PC-9 (cell line): Measurements from ENCODE around the gene SETX. TPM values are rescaled to one million over a fixed set of nuclear protein-coding genes. Genes with fewer than 3 reads are reported as not detected.

Experiments
- BruUV-seq: library from RNA; stranded (reverse); fragments of 400-500 nt; replicated peaks from 2 replicates; lab custom pipeline; 2021; lab: Mats Ljungman, UMichigan
- CTCF ChIA-PET: fragments of 300-600 bp; sonication (Branson Sonifier 250); formaldehyde crosslinking; loops from one replicate; lab custom pipeline; 2022; ENCODE audit warnings: antibody characterized with exemption; lab: Charles Lee
- POLR2A ChIA-PET: fragments of 300-600 bp; sonication (Branson Sonifier 250); formaldehyde crosslinking; loops from one replicate; lab custom pipeline; 2022; ENCODE audit warnings: antibody characterized with exemption; ENCODE audit not compliant: unreplicated experiment; lab: Charles Lee
- DNase-seq, 2 experiments: peaks; one replicate each; pipeline versions ENCODE4 v3.0.0 to v3.0.0-alpha.2; 2015 to 2022; ENCODE audit warnings: mixed read lengths in 1 of 2
- H2AFZ ChIP-seq: fragments of 200-600 bp; sonication (generic); 2 replicates; pipeline ENCODE4 v1.8.1; 2017; ENCODE audit warnings: antibody characterized with exemption
- H3F3A ChIP-seq: fragments of 200-600 bp; sonication (generic); 2 replicates; pipeline ENCODE4 v1.8.1; 2017; ENCODE audit warnings: antibody characterized with exemption, mild to moderate bottlenecking, low read depth; ENCODE audit not compliant: insufficient read depth
- H3K27ac ChIP-seq: fragments of 200-600 bp; sonication (generic); 2 replicates; pipeline ENCODE4 v1.6.1; 2016; ENCODE audit warnings: mixed run types
- H3K27me3 ChIP-seq: fragments of 200-600 bp; sonication (generic); 2 replicates; pipeline ENCODE4 v1.6.1; 2016; ENCODE audit warnings: low read depth, mixed run types; ENCODE audit not compliant: insufficient read depth
- H3K36me3 ChIP-seq: fragments of 200-600 bp; sonication (generic); 2 replicates; pipeline ENCODE4 v1.6.1; 2016; ENCODE audit warnings: low read depth, mixed run types
- H3K4me1 ChIP-seq: fragments of 200-600 bp; sonication (generic); replicated peaks from 2 replicates; pipeline ENCODE4 v1.6.1; 2016; ENCODE audit warnings: mixed run types; ENCODE audit not compliant: insufficient read depth
- H3K4me2 ChIP-seq: fragments of 200-600 bp; sonication (generic); 2 replicates; pipeline ENCODE4 v1.6.1; 2017; ENCODE audit warnings: mixed run types
- H3K4me3 ChIP-seq: fragments of 200-600 bp; sonication (generic); 2 replicates; pipeline ENCODE4 v1.6.1; 2016; ENCODE audit warnings: mixed run types
- H3K79me2 ChIP-seq: fragments of 200-600 bp; sonication (generic); 2 replicates; pipeline ENCODE4 v1.6.1; 2017; ENCODE audit warnings: low read depth, mixed run types
- H3K9me2 ChIP-seq: fragments of 200-600 bp; sonication (generic); 2 replicates; pipeline ENCODE4 v1.8.1; 2017; ENCODE audit warnings: mild to moderate bottlenecking; ENCODE audit not compliant: insufficient read depth
- H3K9me3 ChIP-seq: fragments of 200-600 bp; sonication (generic); 2 replicates; pipeline ENCODE4 v1.8.1; 2016; ENCODE audit warnings: low read depth; ENCODE audit not compliant: insufficient read depth
- H4K20me1 ChIP-seq: fragments of 200-600 bp; sonication (generic); 2 replicates; pipeline ENCODE4 v1.8.1; 2017; ENCODE audit not compliant: insufficient read depth
- EZH2 ChIP-seq: fragments of 200-600 bp; sonication (generic); IDR thresholded peaks from 2 replicates; pipeline ENCODE4 v1.8.0; 2017; ENCODE audit warnings: antibody characterized with exemption, low read depth
- intact Hi-C: fragments of 100-400 bp; cut with micrococcal nuclease; formaldehyde crosslinking; loops from one replicate; pipeline ENCODE4 v1.10.0; 2022; ENCODE audit not compliant: unreplicated experiment
- total RNA-seq: library from RNA; stranded (reverse); gene quantifications from 2 replicates; pipeline ENCODE4 v1.2.3, GENCODE V29; 2021
- TF ChIP-seq, protein P1 (sequence below): fragments of 200-600 bp; sonication (generic); conservative IDR thresholded peaks from 2 replicates; pipeline ENCODE4 v1.6.1; 2017; ENCODE audit warnings: mixed run types, antibody characterized with exemption, mild to moderate bottlenecking, moderate library complexity

Gene SETX
- total RNA-seq, 1 experiment from 2014 or later = 23.5 TPM

DNA sequence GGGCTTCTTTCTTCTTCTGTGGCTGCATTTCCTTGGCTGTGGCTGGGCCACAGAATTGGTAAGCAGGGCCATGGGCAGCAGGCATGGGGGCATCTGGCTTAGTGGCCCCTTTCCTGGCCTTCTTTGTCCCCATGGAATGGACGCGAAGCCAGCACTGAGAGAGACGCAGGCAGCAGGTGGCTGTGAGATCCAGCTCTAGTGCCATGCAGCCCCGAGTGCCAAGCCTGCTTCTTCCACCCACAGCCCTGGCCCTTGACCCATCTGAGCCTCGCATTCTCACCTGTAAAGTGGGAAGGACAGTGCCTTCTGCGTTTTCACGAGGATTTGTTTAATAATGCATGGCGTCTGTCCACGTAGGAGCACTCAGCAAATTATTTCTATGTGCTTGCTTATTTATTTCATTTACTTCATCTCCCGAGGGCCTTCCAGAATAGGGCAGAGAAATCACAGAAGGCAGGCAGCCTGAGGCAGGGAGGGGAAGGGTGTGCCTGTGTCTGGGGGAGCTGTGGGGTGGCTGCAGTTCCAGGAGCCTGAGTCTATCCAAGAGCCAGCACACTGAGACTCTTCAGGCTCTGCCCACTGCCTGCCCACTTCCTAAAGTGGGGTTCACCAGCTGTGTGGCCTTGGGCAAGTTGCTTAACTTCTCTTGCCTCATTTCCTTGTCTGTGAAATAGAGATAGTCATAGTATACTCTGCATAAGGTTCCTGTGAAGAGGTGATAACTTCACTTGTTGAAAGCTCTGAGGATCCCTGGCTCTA is 137.7 kb downstream of the SETX start:
- no peak overlapping the region for H2AFZ ChIP-seq
- no TSS peak for BruUV-seq
- TF ChIP-seq, protein P1, sequence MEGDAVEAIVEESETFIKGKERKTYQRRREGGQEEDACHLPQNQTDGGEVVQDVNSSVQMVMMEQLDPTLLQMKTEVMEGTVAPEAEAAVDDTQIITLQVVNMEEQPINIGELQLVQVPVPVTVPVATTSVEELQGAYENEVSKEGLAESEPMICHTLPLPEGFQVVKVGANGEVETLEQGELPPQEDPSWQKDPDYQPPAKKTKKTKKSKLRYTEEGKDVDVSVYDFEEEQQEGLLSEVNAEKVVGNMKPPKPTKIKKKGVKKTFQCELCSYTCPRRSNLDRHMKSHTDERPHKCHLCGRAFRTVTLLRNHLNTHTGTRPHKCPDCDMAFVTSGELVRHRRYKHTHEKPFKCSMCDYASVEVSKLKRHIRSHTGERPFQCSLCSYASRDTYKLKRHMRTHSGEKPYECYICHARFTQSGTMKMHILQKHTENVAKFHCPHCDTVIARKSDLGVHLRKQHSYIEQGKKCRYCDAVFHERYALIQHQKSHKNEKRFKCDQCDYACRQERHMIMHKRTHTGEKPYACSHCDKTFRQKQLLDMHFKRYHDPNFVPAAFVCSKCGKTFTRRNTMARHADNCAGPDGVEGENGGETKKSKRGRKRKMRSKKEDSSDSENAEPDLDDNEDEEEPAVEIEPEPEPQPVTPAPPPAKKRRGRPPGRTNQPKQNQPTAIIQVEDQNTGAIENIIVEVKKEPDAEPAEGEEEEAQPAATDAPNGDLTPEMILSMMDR = no peak
- TF ChIP-seq EZH2 = no peak
- intact Hi-C loops = no loop called here
- H3K79me2 ChIP-seq = no peaks in the 10 kb centered on the region
- H3K36me3 ChIP-seq = no peaks in the 10 kb centered on the region
- H3K27me3 ChIP-seq = peaks cover 76% of the 10 kb centered on the region
- no peak overlapping the region for H3K27ac ChIP-seq
- ChIA-PET POLR2A (no interaction called here), CTCF (interaction anchor here (0.6 to 1.1 kb wide), 2 partner anchors 36 to 452 kb away, joined by 3 read pairs; no protein-coding TSS in a partner anchor)
- no peaks in the 10 kb centered on the region for H3K9me3 ChIP-seq
- no peak for DNase-seq
- H3K9me2 ChIP-seq = no peaks in the 10 kb centered on the region
- H3K4me1 ChIP-seq = no peaks in the 10 kb centered on the region
- H3F3A ChIP-seq = no peaks in the 10 kb centered on the region
- H3K4me2 ChIP-seq = no peak overlapping the region
- H3K4me3 ChIP-seq = no peak overlapping the region
- no peaks in the 10 kb centered on the region for H4K20me1 ChIP-seq

- Histone ChIP-seq H2AFZ (no peak overlapping the region), H3K36me3 (no peaks in the 10 kb centered on the region), H3K9me2 (no peaks in the 10 kb centered on the region), H3F3A (no peaks in the 10 kb centered on the region), H3K4me1 (no peaks in the 10 kb centered on the region), H3K27me3 (peaks cover 76% of the 10 kb centered on the region), H3K79me2 (no peaks in the 10 kb centered on the region), H3K4me3 (no peak overlapping the region), H3K27ac (no peak overlapping the region), H3K4me2 (no peak overlapping the region), H3K9me3 (no peaks in the 10 kb centered on the region), H4K20me1 (no peaks in the 10 kb centered on the region)
- TF ChIP-seq, protein P1 = no peak
- TF ChIP-seq EZH2 = no peak
- CTCF ChIA-PET = interaction anchor here (0.6 kb wide), 1 partner anchor 24 kb away, joined by 10 read pairs; no protein-coding TSS in a partner anchor
- peak in 1 of 2 experiments; percentile 42 for DNase-seq
- intact Hi-C loops = no loop called here
- POLR2A ChIA-PET = no interaction called here
- no TSS peak for BruUV-seq
These were observed 140.7 kb downstream of the SETX start for GRCh38 chr9:132214027-132214622.

DNA sequence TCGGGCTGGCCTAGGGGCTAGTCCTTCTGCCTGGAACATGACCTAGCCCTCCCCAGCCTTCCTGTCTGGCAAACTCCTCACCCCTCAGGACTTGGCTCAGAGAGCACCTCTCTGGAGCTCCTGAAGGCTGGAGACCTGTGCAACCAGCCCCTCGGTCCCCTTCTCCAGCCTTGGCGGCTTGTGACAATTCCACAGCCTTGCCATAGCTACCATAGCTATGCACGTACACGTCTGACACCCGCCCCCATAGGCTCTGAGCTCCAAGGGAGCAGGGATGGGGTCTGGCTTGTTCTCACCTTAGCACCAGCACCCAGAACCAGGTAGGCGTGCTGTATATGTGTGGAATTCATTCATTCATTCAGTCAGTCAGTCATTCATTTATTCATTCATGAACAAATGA is 143.2 kb downstream of the SETX start:
- Histone ChIP-seq H3K4me3 (no peak overlapping the region), H3K27ac (no peak overlapping the region), H3K9me2 (no peaks in the 10 kb centered on the region), H3K9me3 (no peaks in the 10 kb centered on the region), H4K20me1 (no peaks in the 10 kb centered on the region), H3K27me3 (peaks cover 75% of the 10 kb centered on the region), H3F3A (no peaks in the 10 kb centered on the region), H3K79me2 (no peaks in the 10 kb centered on the region), H3K4me2 (no peak overlapping the region), H2AFZ (no peak overlapping the region), H3K36me3 (no peaks in the 10 kb centered on the region), H3K4me1 (no peaks in the 10 kb centered on the region)
- TF ChIP-seq EZH2 = no peak
- TF ChIP-seq, protein P1 = no peak
- BruUV-seq = no TSS peak
- ChIA-PET CTCF (no interaction called here), POLR2A (no interaction called here)
- DNase-seq = no peak
- intact Hi-C loops = no loop called here

Other genes with a start within 250 kb of the SETX start
- not detected in 2 replicates for gene NTNG2, start 192.9 kb downstream of the SETX start, total RNA-seq
- 16.0 and 18.5 TPM in 2 replicates for gene TTF1, start 51.9 kb upstream of the SETX start, total RNA-seq
- not detected in 2 replicates for gene CFAP77, start 55.2 kb upstream of the SETX start, total RNA-seq
- not detected in 2 replicates for gene BARHL1, start 227.6 kb upstream of the SETX start, total RNA-seq